ENCODE measurements around the gene RPAP3.

The RPAP3 gene

GRCh38 chr12:47725893-47726292 lies 20.1 kb upstream of the RPAP3 start:
- H3K36me3 ChIP-seq (ENCODE audit: control insufficient read depth, insufficient read depth, low read length): no peaks in the 10 kb centered on the region
- H3K27me3 ChIP-seq (ENCODE audit: control insufficient read depth, insufficient read depth, low read length): no peaks in the 10 kb centered on the region
- H3K4me3 ChIP-seq (ENCODE audit: low read length): no peak overlapping the region
- H3K27ac ChIP-seq (ENCODE audit: low read depth, low read length): no peak overlapping the region
- no peak overlapping the region for H3K9ac ChIP-seq (ENCODE audit: low read length)
- H3K4me1 ChIP-seq (ENCODE audit: control insufficient read depth, insufficient read depth, low read length): no peaks in the 10 kb centered on the region

- Histone ChIP-seq H3K27me3 (ENCODE audit: control insufficient read depth, insufficient read depth, low read length) (no peaks in the 10 kb centered on the region), H3K4me3 (ENCODE audit: low read length) (no peak within 1 kb of the TSS), H3K36me3 (ENCODE audit: control insufficient read depth, insufficient read depth, low read length) (no peaks in the 10 kb centered on the region), H3K4me1 (ENCODE audit: control insufficient read depth, insufficient read depth, low read length) (no peaks in the 10 kb centered on the region), H3K9ac (ENCODE audit: low read length) (no peak within 1 kb of the TSS), H3K27ac (ENCODE audit: low read depth, low read length) (no peak within 1 kb of the TSS)
Observed at GRCh38 chr12:47725091-47725772, 19.4 kb upstream of the RPAP3 start, which contains the start of gene ENDOU. ENDOU (minus strand) TSS chr12:47725490; CDS start chr12:47725413, 77 bp downstream.

- no peak overlapping the region for H3K4me3 ChIP-seq (ENCODE audit: low read length)
- no peaks in the 10 kb centered on the region for H3K27me3 ChIP-seq (ENCODE audit: control insufficient read depth, insufficient read depth, low read length)
- no peak overlapping the region for H3K9ac ChIP-seq (ENCODE audit: low read length)
- H3K36me3 ChIP-seq (ENCODE audit: control insufficient read depth, insufficient read depth, low read length): no peaks in the 10 kb centered on the region
- peaks cover 2% of the 10 kb centered on the region for H3K4me1 ChIP-seq (ENCODE audit: control insufficient read depth, insufficient read depth, low read length)
- no peak overlapping the region for H3K27ac ChIP-seq (ENCODE audit: low read depth, low read length)
Observed at GRCh38 chr12:47722941-47723631, 17.3 kb upstream of the RPAP3 start.

- peaks cover 10% of the 10 kb centered on the region for H3K4me1 ChIP-seq (ENCODE audit: control insufficient read depth, insufficient read depth, low read length)
- no peak overlapping the region for H3K4me3 ChIP-seq (ENCODE audit: low read length)
- no peaks in the 10 kb centered on the region for H3K27me3 ChIP-seq (ENCODE audit: control insufficient read depth, insufficient read depth, low read length)
- no peak overlapping the region for H3K9ac ChIP-seq (ENCODE audit: low read length)
- no peak overlapping the region for H3K27ac ChIP-seq (ENCODE audit: low read depth, low read length)
- H3K36me3 ChIP-seq (ENCODE audit: control insufficient read depth, insufficient read depth, low read length): no peaks in the 10 kb centered on the region
Observed at GRCh38 chr12:47722136-47722834, 16.5 kb upstream of the RPAP3 start.

- no peak overlapping the region for H3K9ac ChIP-seq (ENCODE audit: low read length)
- no peaks in the 10 kb centered on the region for H3K27me3 ChIP-seq (ENCODE audit: control insufficient read depth, insufficient read depth, low read length)
- H3K36me3 ChIP-seq (ENCODE audit: control insufficient read depth, insufficient read depth, low read length): no peaks in the 10 kb centered on the region
- peaks cover 13% of the 10 kb centered on the region for H3K4me1 ChIP-seq (ENCODE audit: control insufficient read depth, insufficient read depth, low read length)
- H3K4me3 ChIP-seq (ENCODE audit: low read length): no peak overlapping the region
- no peak overlapping the region for H3K27ac ChIP-seq (ENCODE audit: low read depth, low read length)
Observed at GRCh38 chr12:47721431-47721973, 15.7 kb upstream of the RPAP3 start.

GRCh38 chr12:47718531-47718930 lies 12.7 kb upstream of the RPAP3 start:
- Histone ChIP-seq H3K36me3 (ENCODE audit: control insufficient read depth, insufficient read depth, low read length) (no peaks in the 10 kb centered on the region), H3K27ac (ENCODE audit: low read depth, low read length) (peak overlapping the region; percentile 81), H3K27me3 (ENCODE audit: control insufficient read depth, insufficient read depth, low read length) (no peaks in the 10 kb centered on the region), H3K4me1 (ENCODE audit: control insufficient read depth, insufficient read depth, low read length) (peaks cover 22% of the 10 kb centered on the region), H3K4me3 (ENCODE audit: low read length) (no peak overlapping the region), H3K9ac (ENCODE audit: low read length) (no peak overlapping the region)

- Histone ChIP-seq H3K36me3 (ENCODE audit: control insufficient read depth, insufficient read depth, low read length) (no peaks in the 10 kb centered on the region), H3K4me1 (ENCODE audit: control insufficient read depth, insufficient read depth, low read length) (peaks cover 22% of the 10 kb centered on the region), H3K9ac (ENCODE audit: low read length) (no peak overlapping the region), H3K27me3 (ENCODE audit: control insufficient read depth, insufficient read depth, low read length) (no peaks in the 10 kb centered on the region), H3K4me3 (ENCODE audit: low read length) (no peak overlapping the region), H3K27ac (ENCODE audit: low read depth, low read length) (peak overlapping the region; percentile 81)
Observed at GRCh38 chr12:47717443-47718193, 11.8 kb upstream of the RPAP3 start.

- no peak overlapping the region for H3K9ac ChIP-seq (ENCODE audit: low read length)
- H3K36me3 ChIP-seq (ENCODE audit: control insufficient read depth, insufficient read depth, low read length): no peaks in the 10 kb centered on the region
- no peak overlapping the region for H3K4me3 ChIP-seq (ENCODE audit: low read length)
Observed at GRCh38 chr12:47717046-47717442, 11.2 kb upstream of the RPAP3 start.

GRCh38 chr12:47715877-47716548 lies 10.2 kb upstream of the RPAP3 start:
- H3K27me3 ChIP-seq (ENCODE audit: control insufficient read depth, insufficient read depth, low read length): no peaks in the 10 kb centered on the region
- peak overlapping the region; percentile 69 for H3K27ac ChIP-seq (ENCODE audit: low read depth, low read length)
- no peak overlapping the region for H3K4me3 ChIP-seq (ENCODE audit: low read length)
- H3K4me1 ChIP-seq (ENCODE audit: control insufficient read depth, insufficient read depth, low read length): peaks cover 22% of the 10 kb centered on the region
- no peak overlapping the region for H3K9ac ChIP-seq (ENCODE audit: low read length)
- no peaks in the 10 kb centered on the region for H3K36me3 ChIP-seq (ENCODE audit: control insufficient read depth, insufficient read depth, low read length)

More at GRCh38 chr12:47717046-47717442, 11.2 kb upstream of the RPAP3 start:
- Histone ChIP-seq H3K27me3 (ENCODE audit: control insufficient read depth, insufficient read depth, low read length) (no peaks in the 10 kb centered on the region), H3K4me1 (ENCODE audit: control insufficient read depth, insufficient read depth, low read length) (peaks cover 22% of the 10 kb centered on the region), H3K27ac (ENCODE audit: low read depth, low read length) (peak overlapping the region; percentile 81)

GRCh38 chr12:47715393-47715876 lies 9.6 kb upstream of the RPAP3 start:
- H3K27ac ChIP-seq (ENCODE audit: low read depth, low read length): peak overlapping the region; percentile 69
- no peaks in the 10 kb centered on the region for H3K27me3 ChIP-seq (ENCODE audit: control insufficient read depth, insufficient read depth, low read length)
- no peaks in the 10 kb centered on the region for H3K36me3 ChIP-seq (ENCODE audit: control insufficient read depth, insufficient read depth, low read length)
- H3K4me1 ChIP-seq (ENCODE audit: control insufficient read depth, insufficient read depth, low read length): peaks cover 22% of the 10 kb centered on the region
- no peak overlapping the region for H3K4me3 ChIP-seq (ENCODE audit: low read length)
- H3K9ac ChIP-seq (ENCODE audit: low read length): no peak overlapping the region

GRCh38 chr12:47714826-47715386 lies 9.1 kb upstream of the RPAP3 start:
- Histone ChIP-seq H3K36me3 (ENCODE audit: control insufficient read depth, insufficient read depth, low read length) (no peaks in the 10 kb centered on the region), H3K27ac (ENCODE audit: low read depth, low read length) (peak overlapping the region; percentile 27), H3K4me1 (ENCODE audit: control insufficient read depth, insufficient read depth, low read length) (peaks cover 22% of the 10 kb centered on the region), H3K27me3 (ENCODE audit: control insufficient read depth, insufficient read depth, low read length) (no peaks in the 10 kb centered on the region), H3K9ac (ENCODE audit: low read length) (no peak overlapping the region), H3K4me3 (ENCODE audit: low read length) (no peak overlapping the region)

All from rectal smooth muscle tissue (tissue), 1 donor.